Measurements from ENCODE around the gene ERICH3.

Gene ERICH3

DNA sequence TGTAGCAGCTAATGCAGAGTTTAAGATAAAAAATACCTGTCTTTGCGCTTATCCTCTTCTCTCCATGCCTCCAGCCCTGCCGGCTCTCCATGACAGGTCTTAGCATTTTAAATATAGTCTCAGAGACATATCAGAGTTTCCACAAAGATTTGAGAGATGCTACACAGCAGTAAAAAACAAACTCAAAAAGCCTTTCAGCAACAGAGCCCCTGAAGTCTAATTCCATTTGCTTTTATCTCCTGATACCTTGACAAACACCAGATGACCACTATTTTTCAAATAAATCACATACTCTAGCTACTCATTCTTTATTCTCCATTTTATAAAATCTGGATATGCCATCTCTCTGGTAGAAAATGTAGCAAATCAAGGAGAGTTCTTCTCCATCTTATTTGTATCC lies 81.6 kb downstream of the ERICH3 start:
- no peak for DNase-seq

DNA sequence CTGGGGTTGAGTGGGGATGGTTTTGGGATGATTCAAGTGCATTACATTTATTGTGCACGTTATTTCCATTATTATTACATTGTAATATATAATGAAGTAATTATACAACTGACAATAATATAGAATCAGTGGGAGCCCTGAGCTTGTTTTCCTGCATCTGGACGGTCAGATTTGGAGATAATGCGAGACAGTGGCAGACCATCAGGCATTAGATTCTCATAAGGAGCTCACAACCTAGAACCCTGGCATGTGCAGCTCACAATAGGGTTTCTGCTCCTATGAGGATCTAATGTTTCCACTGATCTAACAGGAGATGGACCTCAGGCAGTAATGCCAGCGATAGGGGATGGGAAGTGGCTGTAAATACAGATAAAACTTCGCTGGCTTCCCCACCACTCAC lies 83.3 kb downstream of the ERICH3 start:
- DNase-seq, result no peak

DNA sequence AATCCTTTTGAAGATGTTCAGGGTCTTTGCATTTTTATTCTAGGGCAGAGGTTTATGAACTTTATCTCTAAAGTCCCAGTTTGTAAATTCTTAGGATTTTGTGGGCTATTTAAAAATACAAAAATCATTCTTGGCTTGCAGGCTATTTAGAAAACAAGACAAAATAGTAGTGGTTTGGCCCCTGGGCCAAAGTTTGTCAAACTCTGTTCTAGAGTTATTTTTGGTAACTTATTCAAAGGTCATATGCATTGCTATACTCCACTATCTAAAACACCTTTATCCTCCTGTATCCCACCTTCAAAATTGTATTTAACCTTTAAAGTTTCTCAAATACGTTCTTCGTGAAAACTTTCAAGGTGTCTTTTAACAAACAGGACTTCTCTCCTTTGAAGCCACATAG lies 85.7 kb downstream of the ERICH3 start:
- DNase-seq, result no peak

DNA sequence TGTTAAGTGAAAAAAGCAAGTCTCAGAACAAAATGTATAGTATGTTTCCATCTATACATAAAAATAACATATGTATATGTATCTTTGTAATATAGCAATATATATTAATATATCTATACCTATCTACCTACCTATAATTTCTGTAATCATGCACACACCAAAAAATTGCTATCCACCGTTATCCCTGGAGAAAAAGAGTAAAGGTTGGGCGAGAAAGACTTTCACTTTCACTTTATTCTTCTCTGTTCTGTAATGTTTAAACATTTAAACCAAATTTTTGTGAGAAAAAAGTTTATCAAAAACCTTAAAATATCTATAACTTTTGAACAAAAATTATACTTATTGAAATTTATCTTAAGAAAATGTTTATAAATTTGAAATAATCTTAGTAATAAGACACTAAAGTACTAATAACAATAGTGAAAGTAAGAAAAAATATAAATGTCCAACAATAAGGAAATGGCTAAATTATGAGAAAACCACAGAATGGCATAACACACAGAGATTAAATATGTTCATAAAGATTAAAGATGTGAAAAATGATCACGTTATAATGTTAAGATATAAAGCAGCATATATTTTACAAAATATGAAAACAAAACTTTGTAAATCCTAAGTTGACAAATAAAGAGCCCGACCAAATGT lies 87.2 kb downstream of the ERICH3 start:
- DNase-seq, result no peak

DNA sequence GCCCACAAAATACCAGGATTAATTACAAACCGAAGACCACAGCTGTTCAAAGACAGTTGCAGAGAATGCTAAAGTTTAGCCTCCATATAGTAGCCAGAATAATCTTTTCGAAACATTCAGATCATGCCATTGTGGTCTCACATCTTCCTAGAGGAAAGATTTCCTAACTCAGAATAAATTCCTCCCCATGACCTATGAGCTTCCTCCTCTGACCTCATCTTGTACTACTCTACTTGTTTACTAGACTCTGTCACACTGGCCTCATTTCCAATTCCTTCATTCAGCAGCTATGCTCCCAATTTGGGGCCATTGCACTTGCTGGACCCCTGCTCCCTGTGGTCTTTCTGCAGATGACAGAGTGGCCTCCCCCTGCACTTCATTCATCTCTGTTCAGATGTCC lies 89.4 kb downstream of the ERICH3 start:
- no peak for DNase-seq

DNA sequence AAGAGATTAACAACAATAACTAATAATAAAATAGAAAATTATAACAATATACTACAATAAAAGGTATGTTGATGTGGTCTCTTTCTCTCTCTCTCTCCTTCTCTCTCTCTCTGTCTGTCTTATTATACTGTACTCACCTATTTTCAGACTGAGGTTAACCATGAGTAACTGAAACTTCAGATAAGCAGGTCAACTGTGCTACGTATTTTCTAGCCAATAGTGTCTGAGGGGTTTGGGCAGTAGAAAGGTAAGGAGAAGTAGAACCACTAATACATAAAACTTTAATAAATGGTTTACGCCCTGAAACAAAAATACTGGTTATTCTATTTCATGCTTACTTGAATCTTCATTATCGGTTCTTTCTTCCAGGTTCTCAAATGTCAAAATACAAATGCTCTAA lies 90.2 kb downstream of the ERICH3 start:
- no peak for DNase-seq

DNA sequence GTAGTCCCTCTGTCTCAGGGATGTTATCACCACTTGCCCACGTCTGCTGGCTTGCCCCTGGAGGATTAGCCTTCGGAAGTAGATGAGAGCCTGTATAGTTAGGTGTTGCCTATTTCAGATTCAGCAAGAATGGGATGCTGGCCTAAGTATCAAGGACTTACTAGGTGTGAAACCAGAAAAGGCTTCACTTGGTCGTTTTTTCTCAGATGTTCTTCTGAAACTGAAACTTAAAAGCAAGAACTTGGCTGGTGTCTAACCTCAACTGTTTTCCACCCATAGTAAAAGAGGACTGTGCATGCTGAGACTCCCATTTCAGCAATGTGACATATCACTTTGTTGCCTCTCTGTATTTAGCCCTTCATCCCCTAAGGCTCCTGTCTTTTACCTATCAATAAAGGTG lies 94.2 kb downstream of the ERICH3 start:
- DNase-seq, result no peak

DNA sequence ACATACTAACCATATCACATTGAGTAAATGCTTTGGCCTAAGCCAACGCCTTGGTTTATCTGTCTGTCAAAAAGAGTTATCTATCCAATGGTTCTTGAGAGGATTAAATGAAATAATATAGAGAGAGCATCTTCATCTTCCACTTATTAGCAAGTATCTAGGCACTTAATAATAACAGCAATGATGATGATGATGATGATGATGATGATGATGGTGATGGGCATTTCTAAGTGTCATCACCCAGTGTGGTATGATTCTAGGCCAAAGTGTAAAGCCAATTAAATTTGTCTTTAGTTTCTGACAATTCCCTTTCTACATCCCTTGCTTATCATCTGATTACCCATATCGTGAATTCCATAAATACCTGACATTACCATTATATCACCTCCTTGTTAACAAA lies 95.5 kb downstream of the ERICH3 start:
- no peak for DNase-seq

DNA sequence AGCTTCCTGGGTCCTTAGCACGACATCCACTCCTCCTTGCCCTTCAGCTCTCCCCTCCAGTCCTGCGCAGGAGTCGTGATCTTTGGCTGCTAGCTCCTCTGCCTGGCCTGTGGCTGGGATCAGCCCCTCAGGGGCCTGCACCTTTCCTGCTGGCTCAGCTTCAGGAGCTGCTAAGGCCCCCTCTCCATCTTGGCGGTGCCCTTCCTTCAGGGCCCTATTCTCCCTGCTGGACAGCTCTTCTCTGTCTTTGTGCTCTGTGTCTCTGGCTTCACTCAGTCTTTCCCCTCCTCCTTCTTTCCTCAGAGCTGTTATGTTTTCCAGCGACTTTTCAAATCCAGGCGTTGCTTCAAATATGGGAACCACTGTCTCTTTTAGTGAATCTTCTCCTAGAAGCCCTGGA lies 101.7 kb downstream of the ERICH3 start:
- DNase-seq, result no peak

DNA sequence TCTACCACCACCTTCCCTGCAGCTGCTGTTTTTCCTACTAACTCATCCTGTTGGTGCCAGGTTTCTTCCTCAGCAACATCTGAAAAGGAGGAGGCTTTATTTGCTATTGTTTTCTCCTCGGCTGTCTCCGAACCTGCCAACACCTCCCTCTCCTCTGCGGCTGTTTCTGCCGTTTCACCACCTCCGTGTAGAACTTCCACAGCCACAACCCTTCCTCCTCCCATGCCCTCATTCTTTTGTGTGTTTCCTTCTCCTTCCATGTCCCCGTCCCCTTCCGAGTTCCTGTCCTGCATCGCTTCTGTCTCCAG lies 102.1 kb downstream of the ERICH3 start:
- DNase-seq, result no peak

DNA sequence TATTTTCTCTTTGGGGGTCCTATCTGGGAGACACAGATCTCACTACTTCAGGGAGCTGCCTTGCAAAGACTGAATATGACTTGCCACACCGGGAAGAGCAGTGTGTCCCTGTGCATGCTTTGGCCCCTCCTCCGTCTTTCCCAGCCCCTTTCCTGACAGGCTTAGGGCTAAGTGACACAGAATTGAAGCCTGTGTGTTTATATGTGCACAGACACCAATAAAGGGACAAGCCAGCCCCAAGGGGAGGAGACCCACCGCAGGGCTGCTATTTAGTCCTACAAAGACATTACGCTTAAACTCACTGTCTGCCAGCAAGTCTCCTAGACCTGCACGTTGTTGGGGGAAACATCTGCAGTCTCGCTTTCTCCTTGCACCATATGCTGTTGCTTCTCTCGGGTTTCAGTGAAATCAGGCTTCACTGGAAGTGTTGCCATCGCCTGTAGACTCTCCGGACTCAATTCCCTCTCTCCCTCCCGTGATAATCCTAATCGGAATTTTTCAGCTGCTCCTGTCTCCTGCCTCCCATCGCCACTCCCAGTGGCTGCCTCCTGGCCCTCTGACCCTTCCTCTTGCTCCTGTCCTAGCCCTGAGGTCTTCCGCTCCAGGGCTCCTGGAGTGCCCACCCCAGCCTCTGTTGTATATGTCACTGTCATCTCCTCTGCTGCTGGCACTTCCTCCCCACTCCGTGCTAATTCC lies 102.6 kb downstream of the ERICH3 start:
- DNase-seq, result no peak

DNA sequence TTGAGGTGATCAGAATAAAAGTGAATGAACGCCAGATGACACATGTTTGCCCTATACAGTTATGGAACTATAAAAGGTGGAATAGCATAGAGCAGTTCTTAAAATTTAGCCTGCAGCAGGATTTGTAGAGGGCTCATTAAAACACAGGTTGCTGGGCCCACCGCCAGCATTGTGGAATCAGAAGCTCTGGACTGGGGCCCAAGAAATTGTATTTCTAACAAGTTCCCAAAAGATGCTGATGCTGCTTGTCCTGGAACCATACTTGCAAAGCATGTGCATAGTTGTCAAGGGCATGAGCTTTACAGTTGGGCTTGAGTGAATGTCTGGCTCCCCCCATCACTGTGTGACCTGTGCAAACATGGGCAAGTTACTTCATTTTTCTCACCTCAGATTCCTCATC lies 123.7 kb downstream of the ERICH3 start:
- DNase-seq, result no peak

DNA sequence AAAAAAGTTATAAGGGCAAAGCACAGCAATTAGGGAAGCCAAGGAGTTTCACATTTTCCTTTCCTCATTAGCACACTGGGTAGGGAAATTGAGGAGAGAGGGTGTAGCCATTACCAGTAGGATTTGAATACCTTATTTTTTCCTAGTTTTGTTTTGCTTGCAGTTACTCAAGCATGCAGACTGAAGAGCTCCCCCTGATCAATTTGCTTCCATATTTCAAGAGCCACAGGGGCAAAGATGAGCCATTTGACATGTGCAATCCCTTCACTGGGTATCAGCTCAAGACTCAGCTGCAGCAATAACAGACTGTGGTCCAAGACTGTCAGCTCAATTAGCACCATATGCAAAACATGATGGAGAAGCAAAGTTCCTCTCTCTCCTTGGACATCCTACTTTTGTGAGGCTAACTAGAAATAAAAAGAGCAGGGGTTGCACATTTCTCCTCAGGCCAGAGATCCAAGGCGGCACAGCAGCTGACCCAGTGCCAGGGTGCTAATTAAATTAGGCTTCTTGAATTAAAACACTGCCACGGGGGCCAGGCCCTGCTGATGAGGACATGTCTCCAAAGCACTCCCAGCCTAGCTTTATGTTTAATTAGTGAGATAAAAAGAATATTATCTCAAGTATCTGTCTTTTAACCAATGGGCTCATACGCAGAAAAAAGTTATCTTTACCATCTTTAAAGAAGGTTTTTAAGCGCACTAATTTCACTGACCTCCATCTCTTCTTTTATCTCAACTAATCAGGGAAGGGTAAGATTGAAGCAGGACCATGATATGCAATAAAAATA lies 124.4 kb downstream of the ERICH3 start:
- no peak for DNase-seq

DNA sequence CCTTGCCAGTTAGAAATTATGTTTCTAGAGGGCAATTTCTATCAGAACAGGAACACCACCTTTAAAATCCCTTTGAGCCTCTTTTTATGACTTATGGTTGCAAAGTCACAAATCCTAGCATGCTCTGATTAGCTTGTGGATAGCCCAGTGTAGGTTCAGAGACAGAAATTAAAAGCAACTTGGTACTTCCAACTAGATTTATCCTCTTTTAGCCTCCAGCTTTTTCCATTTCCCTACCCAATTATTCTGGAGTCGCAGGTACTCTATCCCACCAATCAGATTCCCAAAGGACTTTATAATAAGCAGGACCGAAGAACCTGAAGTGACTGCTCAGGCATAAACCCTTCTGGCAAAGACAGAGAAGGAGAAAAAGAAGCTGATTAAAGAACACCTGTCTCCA lies 127.8 kb downstream of the ERICH3 start:
- no peak for DNase-seq

DNA sequence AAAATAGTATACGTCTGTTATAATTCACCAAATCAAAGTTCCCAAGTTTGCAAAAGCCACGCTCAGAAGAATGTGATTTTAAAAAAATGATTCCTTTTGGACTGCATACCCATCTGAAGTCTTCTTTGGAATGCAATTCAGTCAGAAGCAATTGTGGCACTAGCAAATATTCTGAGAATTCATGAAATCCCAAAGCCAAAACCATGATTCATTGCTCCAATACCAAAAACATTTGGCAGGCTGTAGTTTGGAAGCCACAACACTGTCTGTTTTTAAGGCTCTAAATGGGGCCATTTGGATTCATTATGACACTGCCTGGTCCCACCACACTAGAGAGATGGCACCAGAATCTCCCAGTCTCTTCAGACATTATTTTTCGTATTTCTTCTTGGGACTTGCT lies 139.4 kb downstream of the ERICH3 start:
- peak; percentile 34 for DNase-seq

DNA sequence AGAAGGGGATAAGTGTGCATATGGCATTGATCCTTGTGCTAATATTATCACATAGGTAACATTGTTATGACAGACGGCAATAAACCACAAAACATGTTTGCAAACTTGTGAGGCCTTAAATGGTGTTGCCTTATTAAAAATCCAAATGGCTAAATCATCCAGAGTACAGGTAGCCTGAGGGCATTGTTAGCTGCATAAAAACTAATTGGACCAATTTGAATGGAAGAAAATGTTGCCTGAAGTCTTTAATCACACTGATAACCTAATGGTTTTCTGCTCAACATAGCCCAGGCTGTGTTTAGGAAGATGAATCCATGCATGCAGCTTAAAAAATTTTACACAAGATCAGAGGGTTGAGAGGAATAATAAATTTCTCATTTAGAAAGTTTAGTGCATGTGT lies 141.8 kb downstream of the ERICH3 start:
- DNase-seq, result no peak

DNA sequence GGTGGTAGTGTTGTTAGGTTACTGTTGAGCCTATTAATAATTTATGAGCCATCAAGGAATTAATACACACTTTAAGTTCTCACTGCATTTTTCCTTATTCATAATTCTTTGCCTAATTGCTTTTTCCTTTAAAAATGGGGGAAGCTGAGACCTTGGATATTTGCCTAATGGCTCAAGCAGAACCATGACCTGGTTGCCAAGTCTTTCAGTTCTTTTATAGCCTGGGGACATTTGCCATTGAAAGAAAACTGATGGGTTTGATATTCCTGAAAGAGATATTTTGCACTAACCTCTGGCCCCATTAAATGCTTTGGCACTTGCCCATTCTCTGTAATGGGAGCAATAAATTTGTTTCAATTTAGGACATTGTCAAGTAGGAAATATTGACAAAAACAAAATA lies 142.7 kb downstream of the ERICH3 start:
- DNase-seq, result no peak

DNA sequence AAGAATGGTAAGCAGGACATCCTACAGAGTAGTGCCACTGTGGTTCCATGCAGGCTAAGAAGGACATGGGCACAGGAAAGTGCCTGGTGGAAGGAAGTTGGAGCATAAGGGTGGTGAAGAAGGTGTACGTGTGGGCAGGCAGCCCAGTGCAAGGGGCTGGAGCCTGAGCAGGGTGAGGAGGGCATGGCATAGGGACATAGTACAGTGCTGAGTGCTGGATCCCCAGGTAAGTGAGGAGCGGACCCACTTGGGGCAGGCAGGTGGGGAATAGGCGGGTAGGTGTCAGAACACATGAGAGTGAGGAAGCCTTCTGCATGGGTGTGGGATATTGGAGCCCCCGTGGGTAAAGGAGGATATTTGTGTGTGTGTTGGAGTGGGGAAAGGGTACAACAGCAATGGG lies 145.5 kb downstream of the ERICH3 start:
- no peak for DNase-seq

DNA sequence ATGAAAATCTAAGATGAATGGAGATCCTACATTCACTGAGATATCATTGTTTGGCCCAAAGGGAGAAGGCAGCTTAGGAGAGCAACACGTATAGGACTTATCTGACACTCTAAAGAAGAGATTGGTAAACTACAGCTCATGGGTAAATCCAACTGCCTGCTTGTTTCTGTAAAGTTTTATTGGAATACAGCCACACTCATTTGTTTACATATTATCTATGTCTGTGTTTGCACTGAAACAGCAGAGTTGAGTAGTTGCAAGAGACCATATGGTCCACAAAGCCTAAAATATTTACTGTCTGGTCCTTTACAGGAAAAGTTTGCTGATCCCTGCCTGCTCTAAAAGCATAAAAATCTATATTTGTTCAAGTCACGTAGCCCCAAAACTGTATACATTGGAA lies 146.9 kb downstream of the ERICH3 start:
- DNase-seq, result no peak

DNA sequence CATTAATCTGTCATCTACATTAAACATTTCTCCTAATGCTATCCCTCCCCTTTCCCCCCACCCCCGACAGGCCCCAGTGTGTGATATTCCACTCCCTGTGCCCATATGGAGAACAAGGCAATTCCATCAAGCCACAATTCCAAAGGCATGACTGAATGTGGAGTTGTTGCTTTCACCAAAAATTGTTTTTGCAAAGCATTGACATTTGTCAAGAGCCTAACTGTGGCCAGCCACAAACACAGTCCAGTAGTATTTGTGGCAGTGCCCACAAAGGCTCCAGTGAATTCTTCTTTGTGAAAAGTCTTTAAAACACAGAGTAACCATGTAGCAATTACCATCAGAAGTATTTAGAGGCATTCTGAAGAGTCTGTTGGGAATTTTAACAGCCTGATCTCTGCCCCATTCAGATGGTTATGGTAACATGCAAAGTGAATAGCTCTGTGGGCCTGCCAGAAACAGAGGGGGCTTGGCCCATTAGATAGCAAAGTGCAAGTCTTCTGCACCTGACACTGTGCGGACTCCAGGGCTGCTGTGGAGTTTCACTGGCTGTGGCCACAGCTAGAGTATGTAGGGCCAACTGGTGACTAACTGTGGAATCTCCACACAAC lies 149.6 kb downstream of the ERICH3 start:
- no peak for DNase-seq

DNA sequence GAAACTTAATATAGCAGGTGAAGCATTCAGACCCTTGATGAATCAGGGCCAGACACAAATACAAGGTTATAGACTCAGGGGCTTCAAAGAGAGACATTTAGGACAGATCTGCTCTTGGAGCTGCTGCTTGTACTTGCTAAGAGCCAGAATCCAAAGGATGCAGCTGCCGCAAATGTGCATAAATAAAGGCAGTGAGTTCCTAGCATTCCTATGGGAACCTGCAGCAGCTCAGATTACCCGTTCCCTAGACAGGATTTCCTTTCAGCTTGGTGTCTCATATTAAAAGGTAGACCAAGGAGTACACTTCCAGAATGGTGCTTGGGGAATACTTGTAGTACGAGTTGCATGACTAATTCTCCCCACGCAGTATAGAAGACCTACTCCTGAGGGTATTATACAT lies 151.4 kb downstream of the ERICH3 start:
- no peak for DNase-seq

All from fibroblast of skin of back (primary cell).